Stimulated activated CD8-positive, alpha-beta memory T cell treated with anti-CD3 and anti-CD28 coated beads, Interleukin-12 subunit alpha, Interleukin-12 subunit beta, amount 100 ng/mL, for 24 hours (primary cell): Measurements from ENCODE around the gene RNASE3.
"Not testable (repeated sequence)": the region's sequence is repeated elsewhere in the genome, so short reads cannot be mapped to it uniquely, and the experiment has no call there.

Experiments
- DNase-seq: peaks from one replicate; pipeline ENCODE4 v3.0.0-alpha.2; 2020; ENCODE audit errors: extremely low read depth

RNASE3 gene

DNA sequence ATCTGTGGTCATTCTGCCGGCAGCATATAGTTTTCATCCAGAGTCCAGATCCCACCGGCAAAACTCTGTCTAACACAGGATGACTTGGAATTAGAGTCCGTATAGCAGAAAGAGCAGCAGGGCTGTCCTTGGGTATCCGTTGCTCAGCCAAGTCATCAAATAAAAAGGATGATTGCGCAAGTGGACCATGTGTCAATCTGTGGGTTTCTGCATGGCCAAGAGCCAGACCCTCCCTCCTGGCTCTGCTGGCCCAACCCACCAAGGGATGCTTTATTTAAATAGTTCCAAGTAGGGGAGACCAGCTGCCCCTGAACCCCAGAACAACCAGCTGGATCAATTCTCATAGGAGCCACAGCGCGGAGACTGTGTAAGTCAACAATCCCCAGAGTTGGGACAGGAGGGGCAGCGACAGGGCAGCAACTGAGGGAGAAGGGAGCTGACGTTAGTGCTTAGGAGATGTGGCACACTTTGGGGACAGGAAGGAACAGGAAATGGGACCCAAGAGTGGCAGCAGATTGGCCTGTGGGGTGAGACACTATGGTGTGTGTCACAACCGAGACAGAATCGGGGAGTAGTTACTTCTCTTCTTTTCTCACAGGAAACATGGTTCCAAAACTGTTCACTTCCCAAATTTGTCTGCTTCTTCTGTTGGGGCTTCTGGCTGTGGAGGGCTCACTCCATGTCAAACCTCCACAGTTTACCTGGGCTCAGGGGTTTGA lies 28.0 kb downstream of the RNASE3 start:
- DNase-seq: not testable (repeated sequence)

DNA sequence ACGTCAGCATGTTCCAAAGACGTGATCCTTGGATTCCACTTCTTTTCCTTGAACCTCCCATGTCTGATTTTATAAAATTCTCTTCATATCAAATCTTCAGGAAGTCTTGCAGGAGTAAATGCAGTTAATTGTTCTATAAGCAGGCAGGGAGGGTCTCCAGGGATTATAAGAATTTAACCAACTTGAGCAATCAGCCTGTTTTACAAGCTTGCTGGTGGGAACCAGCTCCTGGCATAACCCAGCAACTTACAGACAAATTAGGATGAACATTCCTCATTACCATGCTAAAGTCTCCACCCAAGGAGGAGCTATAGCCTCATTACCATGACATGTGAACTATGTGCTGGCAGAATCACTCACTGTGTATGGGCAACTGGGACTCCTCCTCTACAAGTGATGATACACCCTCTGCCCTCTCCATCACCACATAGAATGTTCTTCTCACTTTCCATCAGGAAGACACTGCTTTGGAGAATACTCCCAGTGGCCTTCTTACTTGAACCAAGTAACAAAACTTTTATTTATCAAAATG lies 32.6 kb downstream of the RNASE3 start:
- not testable (repeated sequence) for DNase-seq

DNA sequence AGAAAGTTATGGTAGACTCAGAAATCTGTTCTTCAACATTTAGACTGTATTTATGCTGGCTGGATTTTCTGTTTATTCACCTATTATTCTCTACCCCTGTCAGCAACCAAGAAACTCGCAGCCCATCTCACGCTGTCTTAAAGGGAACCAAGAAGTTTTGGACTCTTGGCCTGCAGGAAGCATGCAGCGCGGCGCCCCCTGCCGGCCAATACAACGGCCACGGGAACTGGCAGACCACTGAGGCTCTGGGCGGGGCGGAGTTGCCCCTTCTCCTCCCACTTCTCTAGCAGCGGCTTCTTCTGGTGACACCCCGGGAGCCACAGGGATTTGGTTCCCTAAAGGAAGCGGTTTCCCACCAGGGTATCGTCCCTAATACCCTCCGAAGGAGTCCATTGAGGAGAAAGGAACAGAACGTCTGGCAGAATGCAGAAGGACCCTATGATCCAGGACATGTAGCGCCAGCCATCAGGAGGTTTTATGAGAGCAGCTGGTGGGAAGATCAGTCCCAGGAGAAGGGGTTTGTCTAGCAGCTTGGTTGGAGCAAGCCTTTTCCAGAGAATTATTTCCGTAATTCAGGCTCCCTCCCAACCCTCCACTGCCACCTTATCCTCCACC lies 43.1 kb downstream of the RNASE3 start:
- peak; percentile 17 for DNase-seq

DNA sequence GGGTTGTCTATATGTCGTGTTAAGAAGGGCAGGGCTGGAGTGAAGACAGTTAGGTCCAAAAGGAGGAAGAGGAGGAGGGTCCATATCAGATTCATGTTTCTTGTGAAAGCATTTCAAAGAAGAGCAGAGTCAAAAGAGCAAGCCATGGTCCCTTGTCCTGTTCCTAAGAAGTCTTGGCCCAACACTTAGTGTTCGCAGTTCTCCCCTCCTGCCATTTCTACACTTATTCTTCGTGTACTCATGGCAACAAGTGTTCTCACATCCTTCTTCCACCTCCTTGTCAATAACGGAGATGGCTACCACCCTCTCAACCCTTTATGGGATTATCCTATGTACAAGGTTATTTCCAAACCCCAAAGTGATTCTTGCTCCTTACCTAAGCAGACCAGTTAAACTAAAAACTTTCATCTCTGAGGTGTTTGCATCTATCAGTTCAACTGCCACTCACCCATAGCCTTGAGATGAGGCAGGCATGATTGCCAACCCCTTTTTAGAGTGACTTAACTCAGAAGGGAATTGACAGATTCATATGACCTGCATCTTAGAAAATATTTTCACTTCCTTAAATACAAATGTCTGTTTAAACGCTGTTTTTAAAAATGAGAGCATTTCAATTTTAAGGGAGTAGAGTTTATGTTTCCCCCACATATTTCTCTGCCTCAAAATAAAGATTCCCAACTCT lies 44.3 kb downstream of the RNASE3 start:
- no peak for DNase-seq
